HEK293 (cell line): Measurements from ENCODE around the gene DUS3L.

ENCODE experiments used
- CTCF ChIA-PET: fragments of 350-600 bp; formaldehyde crosslinking; extraction: SDS; loops from one replicate; lab custom pipeline; 2021; ENCODE audit warnings: antibody characterized with exemption; lab: Yijun Ruan, JAX
- POLR2A ChIA-PET: fragments of 300-600 bp; formaldehyde crosslinking; extraction: SDS; loops from one replicate; lab custom pipeline; 2020; ENCODE audit warnings: antibody characterized with exemption, inconsistent platforms; lab: Yijun Ruan, JAX
- H3K27ac ChIP-seq: fragments of 200-500 bp; sonication (Bioruptor generic); 2 replicates; pipeline ENCODE4 v1.5.1; 2014; ENCODE audit warnings: low read depth, low read length, control low read depth, inconsistent platforms; ENCODE audit errors: extremely low read depth
- H3K36me3 ChIP-seq, 2 experiments: fragments of 200-500 bp in 1 of 2; sonication (Bioruptor generic) in 1 of 2; 1 replicate in 1 of 2; 2 replicates in 1 of 2; pipeline ENCODE4 v1.5.1; 2014 to 2017; ENCODE audit warnings: inconsistent platforms in 2 of 2, low read length in 2 of 2; ENCODE audit not compliant: control insufficient read depth in 2 of 2, insufficient read depth in 1 of 2
- H3K4me1 ChIP-seq: fragments of 200-500 bp; sonication (Bioruptor generic); 2 replicates; pipeline ENCODE4 v1.5.1; 2014; ENCODE audit warnings: mild to moderate bottlenecking, low read length, inconsistent platforms; ENCODE audit not compliant: control insufficient read depth, insufficient read depth
- H3K4me3 ChIP-seq: 2 replicates; pipeline ENCODE4 v1.5.1; 2011; ENCODE audit warnings: low read depth, mild to moderate bottlenecking, control low read depth, low read length, moderate library complexity
- H3K9me3 ChIP-seq: fragments of 200-500 bp; sonication (Bioruptor generic); 2 replicates; pipeline ENCODE4 v1.5.1; 2014; ENCODE audit warnings: low read depth, low read length, inconsistent platforms; ENCODE audit not compliant: control insufficient read depth, insufficient read depth
- BCL11B ChIP-seq: fragments of 450-650 bp; formaldehyde crosslinking; IDR thresholded peaks from 2 replicates; pipeline ENCODE4 v1.5.1; 2016; ENCODE audit warnings: low read depth, missing biosample characterization, missing genetic modification characterization
- EGR2 ChIP-seq: fragments of 450-650 bp; formaldehyde crosslinking; IDR thresholded peaks from 2 replicates; pipeline ENCODE4 v1.5.1; 2016; ENCODE audit warnings: low read depth, missing biosample characterization, missing genetic modification characterization
- GLI4 ChIP-seq: fragments of 450-650 bp; formaldehyde crosslinking; IDR thresholded peaks from 2 replicates; pipeline ENCODE4 v1.5.1; 2016; ENCODE audit warnings: missing biosample characterization, missing genetic modification characterization
- GLIS2 ChIP-seq: fragments of 450-650 bp; formaldehyde crosslinking; IDR thresholded peaks from 2 replicates; pipeline ENCODE4 v1.5.1; 2016; ENCODE audit warnings: missing biosample characterization, missing genetic modification characterization
- IKZF3 ChIP-seq: fragments of 450-650 bp; IDR thresholded peaks from 2 replicates; pipeline ENCODE4 v1.5.0; 2018; ENCODE audit warnings: missing biosample characterization, mild to moderate bottlenecking, missing genetic modification characterization, moderate library complexity
- MEIS1 ChIP-seq: sonication (generic); formaldehyde crosslinking; IDR thresholded peaks from 2 replicates; pipeline ENCODE4 v1.8.1; 2022; ENCODE audit warnings: missing genetic modification reagents, mild to moderate bottlenecking, borderline replicate concordance
- OVOL3 ChIP-seq: fragments of 450-650 bp; formaldehyde crosslinking; IDR thresholded peaks from 2 replicates; pipeline ENCODE4 v1.5.1; 2016; ENCODE audit warnings: missing biosample characterization, missing genetic modification characterization
- SCRT2 ChIP-seq: fragments of 450-650 bp; formaldehyde crosslinking; IDR thresholded peaks from 2 replicates; pipeline ENCODE4 v1.5.1; 2016; ENCODE audit warnings: missing biosample characterization, missing genetic modification characterization
- ZFHX2 ChIP-seq: fragments of 450-650 bp; formaldehyde crosslinking; conservative IDR thresholded peaks from 2 replicates; pipeline ENCODE4 v1.5.1; 2016; ENCODE audit warnings: missing biosample characterization, missing genetic modification characterization
- ZFP41 ChIP-seq: fragments of 450-650 bp; formaldehyde crosslinking; IDR thresholded peaks from 2 replicates; pipeline ENCODE4 v1.5.1; 2016; ENCODE audit warnings: missing biosample characterization, missing genetic modification characterization, borderline replicate concordance
- ZIC2 ChIP-seq: fragments of 450-650 bp; formaldehyde crosslinking; IDR thresholded peaks from 2 replicates; pipeline ENCODE4 v1.5.1; 2016; ENCODE audit warnings: missing biosample characterization, missing genetic modification characterization
- ZNF114 ChIP-seq: fragments of 450-650 bp; formaldehyde crosslinking; IDR thresholded peaks from 2 replicates; pipeline ENCODE4 v1.5.0; 2017; ENCODE audit warnings: missing biosample characterization, missing genetic modification characterization
- ZNF146 ChIP-seq: fragments of 450-650 bp; formaldehyde crosslinking; IDR thresholded peaks from 2 replicates; pipeline ENCODE4 v1.5.1; 2016; ENCODE audit warnings: missing biosample characterization, missing genetic modification characterization
- ZNF16 ChIP-seq: fragments of 450-650 bp; formaldehyde crosslinking; IDR thresholded peaks from 2 replicates; pipeline ENCODE4 v1.5.1; 2016; ENCODE audit warnings: low read depth, missing biosample characterization, missing genetic modification characterization
- ZNF202 ChIP-seq: fragments of 450-650 bp; formaldehyde crosslinking; IDR thresholded peaks from 2 replicates; pipeline ENCODE4 v1.5.1; 2016; ENCODE audit warnings: missing biosample characterization, missing genetic modification characterization, borderline replicate concordance
- ZNF24 ChIP-seq: fragments of 450-650 bp; formaldehyde crosslinking; IDR thresholded peaks from 2 replicates; pipeline ENCODE4 v1.5.1; 2016; ENCODE audit warnings: missing biosample characterization, missing genetic modification characterization
- ZNF366 ChIP-seq: fragments of 450-650 bp; formaldehyde crosslinking; conservative IDR thresholded peaks from 2 replicates; pipeline ENCODE4 v1.5.1; 2016; ENCODE audit warnings: missing biosample characterization, missing genetic modification characterization
- ZNF404 ChIP-seq: fragments of 450-650 bp; formaldehyde crosslinking; IDR thresholded peaks from 2 replicates; pipeline ENCODE4 v1.5.1; 2017; ENCODE audit warnings: missing biosample characterization, missing genetic modification characterization
- ZNF433 ChIP-seq: fragments of 450-650 bp; formaldehyde crosslinking; IDR thresholded peaks from 2 replicates; pipeline ENCODE4 v1.5.1; 2016; ENCODE audit warnings: missing biosample characterization, missing genetic modification characterization, low read depth
- ZNF514 ChIP-seq: fragments of 450-650 bp; formaldehyde crosslinking; IDR thresholded peaks from 2 replicates; pipeline ENCODE4 v1.5.1; 2016; ENCODE audit warnings: missing biosample characterization, missing genetic modification characterization
- ZNF560 ChIP-seq: fragments of 450-650 bp; formaldehyde crosslinking; IDR thresholded peaks from 2 replicates; pipeline ENCODE4 v1.5.1; 2017; ENCODE audit warnings: missing biosample characterization, missing genetic modification characterization, borderline replicate concordance
- ZNF600 ChIP-seq: fragments of 450-650 bp; formaldehyde crosslinking; IDR thresholded peaks from 2 replicates; pipeline ENCODE4 v1.5.1; 2016; ENCODE audit warnings: missing biosample characterization, missing genetic modification characterization
- ZNF624 ChIP-seq: fragments of 450-650 bp; formaldehyde crosslinking; IDR thresholded peaks from 2 replicates; pipeline ENCODE4 v1.5.1; 2017; ENCODE audit warnings: missing biosample characterization, missing genetic modification characterization
- ZNF629 ChIP-seq: fragments of 450-650 bp; formaldehyde crosslinking; IDR thresholded peaks from 2 replicates; pipeline ENCODE4 v1.5.1; 2017; ENCODE audit warnings: missing biosample characterization, missing genetic modification characterization
- ZNF670 ChIP-seq: fragments of 450-650 bp; formaldehyde crosslinking; IDR thresholded peaks from 2 replicates; pipeline ENCODE4 v1.5.1; 2016; ENCODE audit warnings: missing biosample characterization, missing genetic modification characterization, low read depth

Gene DUS3L

DNA sequence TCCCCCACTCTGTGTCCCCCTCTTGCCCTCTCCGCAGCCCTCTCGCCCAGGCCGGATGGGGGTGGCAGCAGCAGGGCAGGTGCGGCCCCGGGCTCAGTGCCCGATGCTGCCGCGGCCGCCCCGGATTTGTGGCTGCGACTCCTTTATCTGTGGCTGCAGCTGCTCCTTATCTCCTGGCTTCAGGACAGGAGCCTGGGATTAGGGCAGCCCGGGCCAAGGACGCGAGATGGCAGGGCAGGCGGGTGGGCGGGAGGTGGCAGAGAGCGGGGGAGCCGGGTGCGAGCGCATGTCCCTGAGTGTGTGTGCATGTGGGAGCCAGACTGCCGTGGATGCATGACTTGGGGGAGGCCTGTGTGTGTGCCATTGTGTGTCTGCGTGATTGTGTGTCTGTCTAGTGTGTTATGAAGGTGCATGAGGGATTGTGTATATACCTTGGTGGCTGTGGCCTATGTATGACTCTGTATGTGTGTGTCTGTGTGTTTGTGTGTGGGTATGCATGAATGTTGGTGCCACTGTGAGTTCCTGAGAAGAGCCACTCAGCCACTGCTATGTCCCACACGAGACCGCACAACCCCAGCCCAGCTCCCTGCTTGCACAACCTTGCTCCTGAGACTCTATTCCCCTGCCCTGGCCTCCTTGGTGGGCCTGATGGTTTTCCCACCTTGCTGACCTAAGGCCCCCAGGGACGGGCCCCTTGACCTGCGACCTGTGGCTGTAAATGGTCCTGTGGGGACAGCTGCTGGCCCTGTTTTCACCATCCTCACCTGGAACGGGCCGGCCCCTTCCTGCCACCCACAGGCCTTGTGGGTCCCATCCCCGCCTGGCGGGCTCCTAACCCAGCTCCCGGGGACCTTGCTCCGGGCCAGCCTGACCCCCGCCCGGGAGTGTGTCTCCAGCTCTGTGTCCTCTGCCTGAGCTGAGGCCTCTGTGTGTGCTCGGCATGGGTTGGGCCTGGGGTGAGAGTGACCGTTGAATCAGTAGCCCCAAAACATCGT lies 8.6 kb upstream of the DUS3L start:
- Histone ChIP-seq H3K4me3 (no peak overlapping the region), H3K4me1 (peaks cover 2% of the 10 kb centered on the region; the same call in 1 of the 2 replicates), H3K36me3 (no peaks in the 10 kb centered on the region), H3K27ac (no peak overlapping the region), H3K9me3 (no peaks in the 10 kb centered on the region)
- ChIA-PET CTCF (interaction anchor here (0.7 to 0.8 kb wide), 2 partner anchors 22 to 249 kb away, joined by 4 to 9 read pairs; no protein-coding TSS in a partner anchor), POLR2A (no interaction called here)
- TF ChIP-seq ZFHX2 (tag by site-specific recombination) (peak; percentile 63), BCL11B (no peak), ZNF146 (tag by site-specific recombination) (no peak), ZNF16 (tag by site-specific recombination) (no peak), IKZF3 (tag by site-specific recombination) (no peak), ZNF202 (tag by site-specific recombination) (no peak), ZNF433 (tag by site-specific recombination) (no peak), EGR2 (tag by site-specific recombination) (0 out of 2 replicates have a peak, but pooled peaks have one; percentile 24), ZNF114 (tag by site-specific recombination) (no peak), ZNF24 (tag by site-specific recombination) (no peak), GLIS2 (tag by site-specific recombination) (no peak), ZNF600 (0 out of 2 replicates have a peak, but pooled peaks have one; percentile 28)

DNA sequence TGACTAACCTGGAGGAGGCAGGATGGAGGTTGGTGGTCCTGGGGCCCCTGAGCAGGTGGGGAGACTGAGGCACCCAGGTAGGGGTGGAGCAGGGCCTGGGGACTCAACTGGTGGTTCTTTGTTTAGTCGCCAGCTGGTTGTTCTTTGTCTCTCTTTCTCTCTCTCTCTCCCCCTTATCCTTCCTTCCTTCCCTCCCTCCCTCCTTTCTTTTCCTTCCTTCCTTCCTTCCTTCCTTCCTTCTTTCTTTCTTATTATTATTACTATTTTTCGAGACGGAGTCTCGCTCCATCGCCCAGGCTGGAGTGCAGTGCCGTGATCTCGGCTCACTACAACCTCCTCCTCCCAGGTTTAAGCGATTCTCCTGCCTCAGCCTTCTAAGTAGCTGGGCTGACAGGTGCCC lies 7.3 kb upstream of the DUS3L start:
- Histone ChIP-seq H3K36me3 (no peaks in the 10 kb centered on the region), H3K27ac (no peak overlapping the region), H3K9me3 (no peaks in the 10 kb centered on the region), H3K4me1 (no peaks in the 10 kb centered on the region), H3K4me3 (no peak overlapping the region)
- ChIA-PET CTCF (interaction anchor here (0.6 to 0.7 kb wide), 3 partner anchors 107 to 245 kb away, joined by 4 to 5 read pairs (median 4); no protein-coding TSS in a partner anchor), POLR2A (interaction anchor here (1.0 kb wide), 1 partner anchor 108 kb away, joined by 7 read pairs; the partner anchor contains the start of gene RPL36)
- no peak for TF ChIP-seq ZNF600
- no peak for TF ChIP-seq ZNF629
- TF ChIP-seq SCRT2 = 0 out of 2 replicates have a peak, but pooled peaks have one; percentile 16
- peak; percentile 93 for TF ChIP-seq ZNF366
- TF ChIP-seq ZIC2 (tag by site-specific recombination) = no peak
- no peak for TF ChIP-seq ZNF560 (tag by site-specific recombination)
- no peak for TF ChIP-seq OVOL3 (tag by site-specific recombination)
- TF ChIP-seq ZFP41 = no peak

DNA sequence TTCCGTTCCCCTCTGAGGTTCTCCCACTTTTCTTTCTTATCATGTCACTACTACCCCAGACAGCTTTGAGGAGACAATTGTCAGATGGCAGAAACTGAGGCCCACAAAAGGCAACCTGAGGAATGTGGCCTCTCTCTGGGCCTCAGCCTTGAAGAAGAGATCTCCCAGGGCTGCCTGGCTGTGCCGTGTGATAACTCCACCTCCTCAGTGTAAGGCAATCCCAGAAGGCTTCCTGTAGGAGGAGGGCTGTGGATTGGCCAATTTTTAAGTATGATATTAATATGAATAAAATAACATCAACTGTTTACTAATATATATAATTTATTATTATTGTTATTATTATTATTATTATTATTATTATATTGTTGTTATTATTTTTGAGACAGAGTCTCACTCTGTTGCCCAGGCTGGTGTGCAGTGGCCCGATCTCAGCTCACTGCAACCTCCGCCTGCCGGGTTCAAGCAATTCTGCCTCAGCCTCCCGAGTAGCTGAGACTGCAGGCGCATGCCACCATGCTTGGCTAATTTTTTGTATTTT lies 4.5 kb upstream of the DUS3L start:
- Histone ChIP-seq H3K36me3 (no peaks in the 10 kb centered on the region), H3K9me3 (no peaks in the 10 kb centered on the region), H3K4me3 (no peak overlapping the region), H3K4me1 (no peaks in the 10 kb centered on the region), H3K27ac (no peak overlapping the region)
- ChIA-PET CTCF (interaction anchor here (1.0 to 3.9 kb wide), 4 partner anchors 8 to 97 kb away, joined by 3 to 41 read pairs (median 14); partner anchors contain the start of gene NRTN), POLR2A (interaction anchor here (0.6 kb wide), 1 partner anchor 133 kb away, joined by 3 read pairs; no protein-coding TSS in a partner anchor)
- TF ChIP-seq ZNF624 (no peak), ZNF514 (no peak), GLI4 (tag by site-specific recombination) (no peak), ZNF404 (tag by site-specific recombination) (no peak), MEIS1 (CRISPR knock-in tag) (no peak), ZNF670 (tag by site-specific recombination) (no peak)
